ENCODE data around the gene NR2C1.

Gene NR2C1

DNA sequence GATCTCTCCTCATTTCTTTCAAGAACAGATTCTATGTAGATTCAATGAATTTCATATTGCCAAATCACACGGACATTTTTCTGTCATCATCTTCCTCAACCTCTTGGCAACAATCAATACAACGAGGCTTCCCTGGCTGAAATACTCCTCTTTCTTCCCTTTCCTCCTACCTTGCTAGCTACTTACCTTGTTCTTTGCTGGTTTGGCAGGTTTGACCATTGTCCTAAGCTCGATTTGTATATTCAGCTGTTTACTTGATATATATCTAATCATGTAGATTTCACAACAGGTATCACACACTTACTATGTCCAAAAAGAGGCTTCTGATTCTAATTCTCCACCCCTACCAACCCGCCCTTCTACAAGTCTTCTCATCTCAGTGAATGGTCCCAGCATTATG lies 93.5 kb downstream of the NR2C1 start:
- in situ Hi-C loops (cut with MboI; ENCODE audit: low pct_unique_long_range_greater_than_20kb, low sequenced_read_pairs, unreplicated experiment) = no loop called here
- TF ChIP-seq, protein P1, sequence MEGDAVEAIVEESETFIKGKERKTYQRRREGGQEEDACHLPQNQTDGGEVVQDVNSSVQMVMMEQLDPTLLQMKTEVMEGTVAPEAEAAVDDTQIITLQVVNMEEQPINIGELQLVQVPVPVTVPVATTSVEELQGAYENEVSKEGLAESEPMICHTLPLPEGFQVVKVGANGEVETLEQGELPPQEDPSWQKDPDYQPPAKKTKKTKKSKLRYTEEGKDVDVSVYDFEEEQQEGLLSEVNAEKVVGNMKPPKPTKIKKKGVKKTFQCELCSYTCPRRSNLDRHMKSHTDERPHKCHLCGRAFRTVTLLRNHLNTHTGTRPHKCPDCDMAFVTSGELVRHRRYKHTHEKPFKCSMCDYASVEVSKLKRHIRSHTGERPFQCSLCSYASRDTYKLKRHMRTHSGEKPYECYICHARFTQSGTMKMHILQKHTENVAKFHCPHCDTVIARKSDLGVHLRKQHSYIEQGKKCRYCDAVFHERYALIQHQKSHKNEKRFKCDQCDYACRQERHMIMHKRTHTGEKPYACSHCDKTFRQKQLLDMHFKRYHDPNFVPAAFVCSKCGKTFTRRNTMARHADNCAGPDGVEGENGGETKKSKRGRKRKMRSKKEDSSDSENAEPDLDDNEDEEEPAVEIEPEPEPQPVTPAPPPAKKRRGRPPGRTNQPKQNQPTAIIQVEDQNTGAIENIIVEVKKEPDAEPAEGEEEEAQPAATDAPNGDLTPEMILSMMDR (IDR thresholded peaks at IDR 0.05; ENCODE audit: extremely low read depth, insufficient read depth, missing control alignments) = no peak
- no peak for DNase-seq (ENCODE audit: low spot score)

DNA sequence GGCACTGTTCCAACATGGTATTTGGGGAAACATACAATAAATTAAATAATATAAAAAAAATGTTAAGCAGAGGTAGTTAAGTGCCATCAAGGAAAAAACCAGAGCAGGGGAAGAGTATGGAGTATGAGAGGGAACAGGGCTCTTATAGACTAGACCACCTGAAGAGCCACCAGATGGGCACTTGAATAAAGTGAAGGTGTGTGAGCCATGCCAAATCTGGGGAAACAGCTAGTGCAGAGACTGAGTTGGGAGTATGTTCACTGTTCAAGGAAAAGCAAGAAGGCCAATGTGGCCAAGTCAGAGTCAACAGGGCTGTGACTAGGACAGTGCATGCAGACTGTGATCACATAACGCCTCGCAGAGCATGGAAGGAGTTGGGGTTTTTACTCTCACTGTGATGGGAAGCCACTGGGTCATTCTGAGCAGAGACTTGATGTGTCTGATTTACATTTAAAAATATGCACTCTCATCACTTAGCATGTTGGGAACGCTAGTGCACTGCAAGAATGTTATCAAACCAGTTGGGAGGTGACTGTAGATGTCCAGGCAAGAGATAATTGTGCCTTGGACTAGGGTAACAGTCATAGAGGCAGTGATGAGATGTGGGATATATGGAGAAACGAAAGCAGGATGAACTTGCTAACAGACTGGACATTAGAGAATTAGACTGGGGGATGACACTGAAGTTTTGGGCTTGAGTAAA lies 95.5 kb downstream of the NR2C1 start:
- TF ChIP-seq, protein P1 (IDR thresholded peaks at IDR 0.05; ENCODE audit: extremely low read depth, insufficient read depth, missing control alignments) = no peak
- in situ Hi-C loops (cut with MboI; ENCODE audit: low pct_unique_long_range_greater_than_20kb, low sequenced_read_pairs, unreplicated experiment) = no loop called here
- DNase-seq (ENCODE audit: low spot score) = no peak

DNA sequence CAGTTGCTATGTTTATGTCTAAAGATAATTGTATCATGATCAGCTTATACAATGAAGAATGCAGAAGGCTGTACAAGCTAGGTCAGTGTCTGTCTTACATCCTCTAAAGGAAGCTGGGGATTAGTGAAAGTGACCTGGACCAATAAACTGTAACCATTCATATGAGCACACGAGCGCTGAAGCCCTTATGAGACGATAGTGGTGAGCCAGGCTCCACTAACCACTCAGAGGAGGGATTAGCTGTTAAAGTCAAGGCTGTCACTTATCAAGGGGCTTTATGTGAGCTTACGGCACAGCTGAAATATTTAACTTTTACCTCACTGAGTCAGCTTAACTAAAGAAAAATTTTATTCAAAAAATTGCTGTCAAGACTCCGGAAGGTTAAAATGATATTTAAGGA lies 100.2 kb downstream of the NR2C1 start:
- in situ Hi-C loops (cut with MboI; ENCODE audit: low pct_unique_long_range_greater_than_20kb, low sequenced_read_pairs, unreplicated experiment) = no loop called here
- DNase-seq (ENCODE audit: low spot score) = no peak
- TF ChIP-seq, protein P1 (IDR thresholded peaks at IDR 0.05; ENCODE audit: extremely low read depth, insufficient read depth, missing control alignments) = no peak

DNA sequence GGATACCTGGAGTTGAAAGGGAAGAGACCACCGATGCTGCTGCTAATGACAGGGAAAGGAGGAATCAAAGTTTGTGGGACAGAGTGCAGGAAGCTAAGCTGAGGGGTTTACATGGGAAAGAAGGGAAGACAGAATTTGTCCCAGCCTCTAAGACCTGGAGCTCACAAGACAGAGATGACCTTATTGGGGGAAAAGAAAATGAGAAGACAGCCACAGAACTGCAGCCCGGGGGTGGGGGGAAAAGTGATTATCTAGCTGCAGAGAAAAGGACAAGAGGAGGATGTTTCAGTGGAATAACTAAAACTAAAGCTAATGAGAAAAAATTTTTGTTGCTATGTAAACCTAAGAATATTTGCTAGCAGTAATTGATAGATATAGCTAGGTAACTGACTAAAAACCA lies 100.6 kb downstream of the NR2C1 start:
- DNase-seq (ENCODE audit: low spot score) = no peak
- in situ Hi-C loops (cut with MboI; ENCODE audit: low pct_unique_long_range_greater_than_20kb, low sequenced_read_pairs, unreplicated experiment) = no loop called here
- TF ChIP-seq, protein P1 (IDR thresholded peaks at IDR 0.05; ENCODE audit: extremely low read depth, insufficient read depth, missing control alignments) = no peak

DNA sequence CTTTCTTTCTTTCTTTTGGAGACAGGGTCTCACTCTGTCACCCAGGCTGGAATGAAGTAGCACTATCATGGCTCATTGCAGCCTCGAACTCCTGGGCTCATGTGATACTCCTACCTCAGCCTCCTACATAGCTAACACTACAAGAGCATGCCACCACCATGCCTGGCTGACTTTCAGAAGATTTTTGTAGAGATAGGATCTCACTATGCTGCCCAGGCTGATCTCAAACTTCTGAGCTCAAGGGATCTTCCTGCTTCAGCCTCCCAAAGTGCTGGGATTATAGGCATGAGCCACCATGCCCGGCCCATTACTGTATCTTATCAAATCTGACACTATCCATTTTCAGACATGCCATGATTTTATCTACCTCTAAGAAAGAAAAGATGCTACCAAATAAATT lies 101.5 kb downstream of the NR2C1 start:
- no peak for DNase-seq (ENCODE audit: low spot score)
- in situ Hi-C loops (cut with MboI; ENCODE audit: low pct_unique_long_range_greater_than_20kb, low sequenced_read_pairs, unreplicated experiment) = no loop called here

DNA sequence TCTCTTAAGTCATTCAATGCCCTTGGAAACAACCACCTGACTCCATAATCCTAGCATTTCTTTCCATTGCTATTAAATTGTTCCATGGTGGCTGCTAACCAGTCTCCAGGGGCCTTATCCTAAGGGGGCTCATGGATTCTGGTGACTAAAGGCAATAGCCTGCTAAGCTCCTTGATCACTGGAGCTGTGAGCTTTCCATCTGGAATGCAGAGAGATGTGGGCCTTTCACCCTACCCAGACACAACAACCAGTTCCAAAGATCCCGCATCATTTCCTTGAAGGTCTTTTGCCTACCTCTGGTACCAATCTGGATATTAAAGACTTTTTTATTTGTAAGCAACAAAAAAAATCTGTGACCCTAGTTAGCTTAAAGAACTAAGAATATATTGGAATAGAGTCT lies 102.9 kb downstream of the NR2C1 start:
- TF ChIP-seq, protein P1 (IDR thresholded peaks at IDR 0.05; ENCODE audit: extremely low read depth, insufficient read depth, missing control alignments) = no peak
- DNase-seq (ENCODE audit: low spot score) = no peak
- in situ Hi-C loops (cut with MboI; ENCODE audit: low pct_unique_long_range_greater_than_20kb, low sequenced_read_pairs, unreplicated experiment) = no loop called here

More for the DNA sequence above, 101.5 kb downstream of the NR2C1 start:
- TF ChIP-seq, protein P1 (IDR thresholded peaks at IDR 0.05; ENCODE audit: extremely low read depth, insufficient read depth, missing control alignments) = no peak
